Stimulated activated CD4-positive, alpha-beta T cell treated with anti-CD3 and anti-CD28 coated beads, Interleukin-1b, Interleukin-23, amount 100 ng/mL, for 1 hour (primary cell): ENCODE measurements around the gene FAM168A.
"Not testable (repeated sequence)": the region's sequence is repeated elsewhere in the genome, so short reads cannot be mapped to it uniquely, and the experiment has no call there.

Source experiments
- DNase-seq, 2 donors: peaks; one replicate each; pipeline ENCODE4 v3.0.0-alpha.2; 2020; ENCODE audit warnings: low read depth in 2 of 2

FAM168A gene

DNA sequence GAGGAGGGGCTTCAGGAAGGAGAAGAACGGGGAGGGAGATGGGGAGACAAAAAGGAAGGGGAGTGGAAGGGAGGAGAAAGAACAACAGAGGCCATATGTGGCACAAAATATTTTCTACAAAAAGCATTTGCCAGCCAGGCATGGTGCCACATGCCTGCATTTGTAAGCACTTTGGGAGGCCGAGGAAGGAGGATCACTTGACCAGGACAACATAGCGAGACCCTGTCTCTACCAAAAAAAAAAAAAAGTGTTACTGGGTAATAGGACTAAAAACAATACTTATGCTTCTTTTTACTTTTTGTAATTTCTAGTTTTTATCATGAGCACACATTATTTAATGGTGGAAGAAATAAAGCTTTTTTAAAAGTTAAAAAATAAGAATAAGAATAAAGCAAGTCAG lies 5.3 kb downstream of the FAM168A start:
- DNase-seq = no peak

DNA sequence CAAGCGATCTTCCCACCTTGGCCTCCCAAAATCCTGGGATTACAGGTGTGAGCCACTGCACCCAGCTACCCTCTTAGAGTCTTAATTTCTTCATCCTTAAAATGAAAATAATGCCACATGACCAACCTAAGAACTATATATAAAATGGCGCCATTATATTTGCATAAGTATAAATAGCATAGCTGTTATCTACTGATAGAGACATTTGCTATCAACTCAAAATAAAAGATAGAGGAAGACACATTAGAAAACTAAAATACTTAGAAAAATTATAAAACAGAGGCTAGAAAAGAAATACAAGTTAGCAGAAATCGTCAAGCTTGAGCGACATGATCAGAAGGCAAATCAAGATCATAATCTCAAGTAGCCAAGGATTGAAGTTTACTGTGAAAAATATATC lies 6.2 kb downstream of the FAM168A start:
- no peak for DNase-seq

- no peak for DNase-seq
These were observed 6.9 kb downstream of the FAM168A start for GRCh38 chr11:73590991-73591390.

- no peak for DNase-seq
These were observed 11.1 kb downstream of the FAM168A start for GRCh38 chr11:73586791-73587190.

GRCh38 chr11:73585834-73586575 lies 11.9 kb downstream of the FAM168A start:
- DNase-seq = no peak

GRCh38 chr11:73584831-73585230 lies 13.1 kb downstream of the FAM168A start:
- no peak for DNase-seq

DNA sequence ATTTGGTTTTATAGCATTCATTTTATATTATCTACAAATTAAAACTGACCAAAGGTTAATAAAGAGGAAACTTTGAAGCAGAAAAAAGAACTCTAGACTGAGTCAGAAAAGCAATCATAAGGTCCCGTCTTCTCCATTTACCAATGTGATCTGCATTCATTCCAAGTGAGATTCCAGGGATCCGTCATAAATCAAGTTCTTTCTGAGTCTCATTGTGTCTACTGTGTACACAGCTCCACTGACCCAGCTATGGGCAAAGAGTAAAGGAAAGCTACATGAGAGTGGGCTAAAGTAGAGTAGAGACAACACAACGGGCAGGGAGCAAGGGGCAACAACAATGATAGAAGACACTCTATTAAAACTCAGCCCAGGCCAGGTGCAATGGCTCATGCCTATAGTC lies 15.3 kb downstream of the FAM168A start:
- DNase-seq = no peak

- not testable (repeated sequence) for DNase-seq
These were observed 17.2 kb downstream of the FAM168A start for GRCh38 chr11:73580749-73581148.

GRCh38 chr11:73579641-73580434 lies 18.1 kb downstream of the FAM168A start:
- DNase-seq = no peak

- DNase-seq = no peak
These were observed 19.2 kb downstream of the FAM168A start for GRCh38 chr11:73578592-73579185.

- DNase-seq = no peak
These were observed 20.4 kb downstream of the FAM168A start for GRCh38 chr11:73577496-73577917.

DNA sequence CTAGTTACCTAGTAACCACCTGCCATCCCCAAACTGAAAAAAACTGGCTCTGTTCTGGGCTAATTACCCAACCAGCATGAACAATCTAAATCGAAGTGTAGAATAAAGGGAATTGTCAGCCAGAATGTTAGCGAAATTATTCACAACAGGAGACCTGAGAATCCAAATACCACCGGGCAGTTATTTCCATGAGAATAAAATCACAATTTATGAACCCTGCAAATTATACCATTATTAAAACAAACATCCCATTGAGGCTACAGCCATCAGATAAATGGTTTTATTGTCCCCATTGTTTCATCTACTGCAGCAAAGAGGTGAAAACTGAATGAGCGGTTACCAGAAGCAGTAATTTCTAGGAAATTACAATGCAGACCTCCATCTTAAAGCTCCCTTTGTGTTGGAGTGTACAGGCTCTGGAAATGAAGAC lies 21.7 kb downstream of the FAM168A start:
- no peak for DNase-seq

DNA sequence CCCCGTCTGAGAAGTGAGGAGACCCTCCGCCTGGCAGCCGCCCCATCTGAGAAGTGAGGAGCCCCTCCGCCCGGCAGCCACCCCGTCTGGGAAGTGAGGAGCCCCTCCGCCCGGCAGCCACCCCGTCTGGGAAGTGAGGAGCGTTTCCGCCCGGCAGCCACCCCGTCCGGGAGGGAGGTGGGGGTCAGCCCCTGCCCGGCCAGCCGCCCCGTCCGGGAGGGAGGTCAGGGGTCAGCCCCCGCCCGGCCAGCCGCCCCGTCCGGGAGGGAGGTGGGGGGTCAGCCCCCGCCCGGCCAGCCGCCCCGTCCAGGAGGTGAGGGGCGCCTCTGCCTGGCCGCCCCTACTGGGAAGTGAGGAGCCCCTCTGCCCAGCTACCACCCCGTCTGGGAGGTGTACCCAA lies 25.9 kb downstream of the FAM168A start:
- not testable (repeated sequence) for DNase-seq

GRCh38 chr11:73570415-73571114 lies 27.3 kb downstream of the FAM168A start:
- DNase-seq = no peak

GRCh38 chr11:73566977-73567755 lies 30.7 kb downstream of the FAM168A start:
- DNase-seq = no peak

DNA sequence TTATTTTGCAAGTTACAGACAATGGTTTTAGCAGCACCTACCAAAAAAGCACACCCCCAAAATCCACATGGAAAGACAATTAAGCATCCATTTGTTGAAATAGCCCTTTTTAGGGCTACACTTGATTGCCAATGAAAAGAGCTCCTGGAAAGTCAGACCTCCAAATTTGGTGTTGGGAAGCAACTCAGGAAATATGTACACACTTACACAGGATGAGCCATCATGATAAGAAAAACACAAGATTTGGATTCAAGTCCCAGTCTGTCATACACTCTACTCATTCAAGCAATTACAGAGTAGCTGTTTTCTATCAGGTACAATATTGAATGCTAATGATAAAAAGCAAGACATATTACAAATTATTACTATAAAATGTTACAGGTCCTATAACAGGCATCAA lies 31.5 kb downstream of the FAM168A start:
- DNase-seq = no peak

- DNase-seq = no peak
These were observed 32.1 kb downstream of the FAM168A start for GRCh38 chr11:73565804-73566203.

- no peak for DNase-seq
These were observed 33.0 kb downstream of the FAM168A start for GRCh38 chr11:73564903-73565302.

- DNase-seq = no peak
These were observed 34.2 kb downstream of the FAM168A start for GRCh38 chr11:73563539-73564200.

DNA sequence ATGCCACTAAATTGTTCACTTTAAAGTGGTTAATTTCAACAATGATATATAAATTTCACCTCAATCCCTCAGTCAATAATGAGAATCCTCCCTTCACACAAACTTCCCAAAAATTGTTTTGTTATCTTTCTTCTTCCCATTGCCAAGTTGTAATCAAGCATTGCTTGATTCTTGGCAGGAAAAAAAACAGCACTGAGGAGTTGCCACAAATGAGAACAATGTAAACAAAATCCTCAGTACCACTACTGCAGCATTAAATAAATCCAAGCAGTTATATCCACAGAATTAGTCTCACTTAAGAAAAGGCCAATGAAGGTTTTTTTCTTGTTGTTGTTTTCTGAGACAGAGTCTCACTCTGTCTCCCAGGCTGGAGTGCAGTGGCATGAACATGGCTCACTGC lies 38.2 kb downstream of the FAM168A start:
- DNase-seq = no peak

GRCh38 chr11:73556966-73557365 lies 40.9 kb downstream of the FAM168A start:
- DNase-seq = no peak
